Brain microvascular endothelial cell (primary cell): ENCODE measurements around the gene C12orf57.

ENCODE experiments used
- DNase-seq: peaks from one replicate; pipeline ENCODE4 v3.0.0-alpha.2; 2020
- H3K27ac ChIP-seq: fragments of 250-450 bp; sonication (Bioruptor Pico); 2 replicates; pipeline ENCODE4 v1.5.1; 2020; ENCODE audit warnings: mild to moderate bottlenecking, moderate library complexity
- H3K27me3 ChIP-seq: fragments of 250-450 bp; sonication (Bioruptor Pico); replicated peaks from 2 replicates; pipeline ENCODE4 v1.5.1; 2020; ENCODE audit warnings: mild to moderate bottlenecking
- H3K36me3 ChIP-seq: fragments of 250-450 bp; sonication (Bioruptor Pico); replicated peaks from 2 replicates; pipeline ENCODE4 v1.5.1; 2020; ENCODE audit warnings: mild to moderate bottlenecking
- H3K4me3 ChIP-seq: 2 replicates; pipeline ENCODE4 v1.5.1; 2011; ENCODE audit warnings: low read depth, mild to moderate bottlenecking, control low read depth, low read length, moderate library complexity
- CTCF ChIP-seq: IDR thresholded peaks from 2 replicates; pipeline ENCODE4 v1.5.1; 2011; ENCODE audit warnings: low read depth, mild to moderate bottlenecking, moderate library complexity, low read length, control low read depth, inconsistent platforms; ENCODE audit errors: missing control alignments
- in situ Hi-C: cut with HindIII; loops from 2 replicates; pipeline ENCODE4 v1.10.0; 2017; ENCODE audit warnings: low sequenced_read_pairs, low pct_ligation_motif_present

C12orf57 gene

GRCh38 chr12:6987956-6988553 lies 44.2 kb downstream of the C12orf57 start:
- Histone ChIP-seq H3K36me3 (peaks cover 5% of the 10 kb centered on the region), H3K27ac (no peak overlapping the region), H3K27me3 (no peaks in the 10 kb centered on the region), H3K4me3 (no peak overlapping the region)
- in situ Hi-C loops: no loop called here
- TF ChIP-seq CTCF: no peak
- DNase-seq: no peak
